ENCODE results near the gene TCAIM.

DNA sequence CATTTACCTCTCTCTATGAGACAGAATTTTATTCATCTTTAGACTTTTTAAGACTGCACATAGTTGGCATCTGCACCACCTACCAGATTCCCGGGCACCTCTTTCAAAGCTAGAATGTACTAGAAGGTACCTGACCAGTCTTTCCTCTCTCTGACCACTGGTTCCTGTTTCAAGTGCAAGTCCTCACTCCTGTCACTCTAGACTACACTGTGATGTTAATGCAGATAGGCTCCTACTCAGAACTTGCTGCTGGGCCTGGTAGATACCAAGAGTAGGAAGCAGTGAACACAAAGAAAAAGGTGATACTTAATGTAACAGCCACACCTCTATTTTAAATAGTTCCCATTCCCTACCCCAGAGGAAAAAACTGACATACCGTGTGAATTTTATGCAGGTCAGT, 8.1 kb upstream of the TCAIM start:
- no peak for TF ChIP-seq CTCF (conservative IDR thresholded peaks at IDR 0.05; ENCODE audit: low read depth, low read length)
- TF ChIP-seq CEBPB (IDR thresholded peaks at IDR 0.05; ENCODE audit: low read depth, low read length), result no peak
- TF ChIP-seq POLR2A (IDR thresholded peaks at IDR 0.05; ENCODE audit: low read depth, low read length), result no peak
- no peak for TF ChIP-seq MAZ (IDR thresholded peaks at IDR 0.05; ENCODE audit: borderline replicate concordance, low read depth, low read length)
- no peak for TF ChIP-seq RAD21 (IDR thresholded peaks at IDR 0.05; ENCODE audit: low read length)
- no peak for TF ChIP-seq BHLHE40 (IDR thresholded peaks at IDR 0.05; ENCODE audit: low read depth, low read length)
- no peak for TF ChIP-seq RFX5 (IDR thresholded peaks at IDR 0.05; ENCODE audit: low read depth, low read length)
